ENCODE measurements around the gene OR10H2.

GRCh38 chr19:15758379-15758778 lies 30.6 kb downstream of the OR10H2 start:
- TF ChIP-seq CTCF (IDR thresholded peaks at IDR 0.05), result no peak
- TF ChIP-seq POLR2A (IDR thresholded peaks at IDR 0.05), result no peak
